Parathyroid adenoma (tissue), 2 donors: Measurements from ENCODE around the gene ZBTB34.

ENCODE experiments used
- H2AFZ ChIP-seq: fragments of 300-600 bp; sonication (generic); one replicate; pipeline ENCODE4 v1.7.0; 2017; ENCODE audit warnings: antibody characterized with exemption, mild to moderate bottlenecking
- H3K27ac ChIP-seq: fragments of 300-600 bp; sonication (generic); one replicate; pipeline ENCODE4 v1.7.0; 2017
- H3K27me3 ChIP-seq: fragments of 300-600 bp; sonication (generic); one replicate; pipeline ENCODE4 v1.7.0; 2017; ENCODE audit warnings: low read length; ENCODE audit not compliant: control insufficient read depth, insufficient read depth
- H3K36me3 ChIP-seq: fragments of 300-600 bp; sonication (generic); one replicate; pipeline ENCODE4 v1.7.0; 2017; ENCODE audit warnings: low read length; ENCODE audit not compliant: control insufficient read depth, insufficient read depth
- H3K4me1 ChIP-seq: fragments of 300-600 bp; sonication (generic); one replicate; pipeline ENCODE4 v1.7.0; 2017; ENCODE audit warnings: control low read depth
- H3K4me2 ChIP-seq: fragments of 300-600 bp; sonication (generic); one replicate; pipeline ENCODE4 v1.7.0; 2017; ENCODE audit warnings: low read length
- H3K4me3 ChIP-seq: fragments of 300-600 bp; sonication (generic); one replicate; pipeline ENCODE4 v1.7.0; 2017; ENCODE audit warnings: low read depth, low read length
- H3K79me2 ChIP-seq: fragments of 300-600 bp; sonication (generic); one replicate; pipeline ENCODE4 v1.7.0; 2017; ENCODE audit warnings: control low read depth
- H3K9ac ChIP-seq: fragments of 300-600 bp; sonication (generic); one replicate; pipeline ENCODE4 v1.7.0; 2017; ENCODE audit warnings: mild to moderate bottlenecking
- H3K9me3 ChIP-seq: fragments of 300-600 bp; sonication (generic); one replicate; pipeline ENCODE4 v1.7.0; 2017; ENCODE audit warnings: low read length; ENCODE audit not compliant: control insufficient read depth
- CTCF ChIP-seq: fragments of 300-600 bp; sonication (generic); IDR thresholded peaks from one replicate; pipeline ENCODE4 v1.7.0; 2017; ENCODE audit warnings: antibody characterized with exemption, mild to moderate bottlenecking
- donor health status: primary hyperparathyroidism.

Gene ZBTB34

GRCh38 chr9:126906091-126906490 lies 45.7 kb downstream of the ZBTB34 start:
- no peaks in the 10 kb centered on the region for H3K79me2 ChIP-seq
- no peak overlapping the region for H3K4me2 ChIP-seq
- TF ChIP-seq CTCF: no peak
- H3K4me3 ChIP-seq: no peak overlapping the region
- no peaks in the 10 kb centered on the region for H3K9me3 ChIP-seq
- no peak overlapping the region for H2AFZ ChIP-seq
- H3K36me3 ChIP-seq: no peaks in the 10 kb centered on the region
- no peaks in the 10 kb centered on the region for H3K27me3 ChIP-seq
- no peaks in the 10 kb centered on the region for H3K4me1 ChIP-seq
- no peak overlapping the region for H3K27ac ChIP-seq
- no peak overlapping the region for H3K9ac ChIP-seq

- H3K27me3 ChIP-seq: no peaks in the 10 kb centered on the region
- H3K4me2 ChIP-seq: no peak overlapping the region
- H3K4me3 ChIP-seq: no peak overlapping the region
- no peaks in the 10 kb centered on the region for H3K4me1 ChIP-seq
- H3K79me2 ChIP-seq: no peaks in the 10 kb centered on the region
- no peak overlapping the region for H3K9ac ChIP-seq
- no peak overlapping the region for H2AFZ ChIP-seq
- no peaks in the 10 kb centered on the region for H3K9me3 ChIP-seq
- no peak for TF ChIP-seq CTCF
- H3K27ac ChIP-seq: no peak overlapping the region
- no peaks in the 10 kb centered on the region for H3K36me3 ChIP-seq
Observed at GRCh38 chr9:126907058-126907457, 46.6 kb downstream of the ZBTB34 start.

- Histone ChIP-seq H3K4me1 (no peaks in the 10 kb centered on the region), H3K27me3 (no peaks in the 10 kb centered on the region), H3K79me2 (peaks cover 2% of the 10 kb centered on the region), H3K9me3 (no peaks in the 10 kb centered on the region), H3K27ac (peak within 1 kb of the TSS; percentile 32), H3K36me3 (no peaks in the 10 kb centered on the region), H2AFZ (peak within 1 kb of the TSS; percentile 69), H3K9ac (no peak within 1 kb of the TSS), H3K4me3 (peak within 1 kb of the TSS; percentile 45), H3K4me2 (peak within 1 kb of the TSS; percentile 63)
- TF ChIP-seq CTCF: no peak
Observed at GRCh38 chr9:126914458-126915280, 54.2 kb downstream of the ZBTB34 start, which contains the start of gene RALGPS1. Gene RALGPS1 (plus strand): TSS chr9:126914782. CDS start chr9:126962290, 47,508 bp downstream.

- Histone ChIP-seq H3K36me3 (no peaks in the 10 kb centered on the region), H3K27me3 (no peaks in the 10 kb centered on the region), H3K9me3 (no peaks in the 10 kb centered on the region), H2AFZ (peak overlapping the region; percentile 64), H3K79me2 (peaks cover 5% of the 10 kb centered on the region), H3K9ac (no peak overlapping the region), H3K4me1 (no peaks in the 10 kb centered on the region), H3K4me3 (peak overlapping the region; percentile 45), H3K4me2 (peak overlapping the region; percentile 63), H3K27ac (peak overlapping the region; percentile 32)
- no peak for TF ChIP-seq CTCF
Observed at GRCh38 chr9:126915281-126915816, 54.9 kb downstream of the ZBTB34 start.
